ENCODE data around the gene KRT17. TPM values are rescaled to one million over a fixed set of nuclear protein-coding genes. Genes with fewer than 3 reads are reported as not detected.
"Not testable (repeated sequence)": the region's sequence is repeated elsewhere in the genome, so short reads cannot be mapped to it uniquely, and the experiment has no call there.

KRT17 gene
- total and polyA plus RNA-seq, 7 experiments from 2014 or later, result not detected

DNA sequence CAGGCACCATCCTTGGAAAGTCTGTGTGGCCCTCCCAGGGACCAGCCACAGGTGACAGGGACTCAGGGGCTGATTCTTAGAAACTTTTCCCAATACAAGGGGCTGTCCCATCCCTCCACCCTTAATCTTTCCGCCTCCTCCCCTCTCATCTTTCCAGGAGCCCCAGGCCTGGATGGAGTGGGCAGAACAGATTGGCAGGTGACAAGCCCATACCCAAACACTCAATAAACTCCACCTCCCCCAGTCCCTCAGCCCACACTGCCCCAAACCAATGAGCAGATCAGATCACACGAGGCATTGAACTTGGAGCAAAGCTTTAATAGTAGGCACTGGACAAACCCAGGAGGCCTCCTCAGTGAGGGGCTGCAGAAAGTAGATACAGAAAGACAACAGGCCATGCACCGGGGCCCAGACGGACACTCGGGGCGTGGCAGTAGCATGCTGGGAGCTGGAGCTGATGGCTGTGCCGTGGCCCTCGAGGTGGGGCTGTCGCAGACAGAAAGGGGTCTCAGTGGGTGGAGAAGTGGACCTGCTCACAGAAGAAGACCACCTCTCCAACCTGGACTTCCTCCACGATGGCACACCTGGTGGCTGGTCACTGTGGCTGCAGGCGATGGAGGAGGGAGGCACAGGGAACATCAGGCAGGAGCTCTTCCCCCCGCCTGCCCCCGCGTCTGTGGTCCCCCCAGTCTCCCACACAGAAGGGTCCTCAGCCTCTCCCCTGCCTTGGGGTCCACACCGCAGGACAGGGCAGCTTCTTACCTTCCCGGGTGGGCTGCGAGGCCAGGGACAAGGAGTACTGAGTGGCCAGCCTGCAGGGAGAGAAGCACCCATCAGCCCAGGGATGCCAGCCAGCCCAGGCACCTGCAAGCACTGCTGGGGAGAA is 1.9 kb upstream of the KRT17 start:
- H3K36me3 ChIP-seq (ENCODE audit: control insufficient read depth in 2 of 3, insufficient read depth in 3 of 3, low read length in 3 of 3); H3K4me3 Mint-ChIP-seq; H3K9me3 Mint-ChIP-seq; H3K4me3 ChIP-seq (ENCODE audit: low read length); H3K27me3 Mint-ChIP-seq; ATAC-seq; H3K27ac ChIP-seq (ENCODE audit: low read depth, low read length); POLR2A ChIA-PET; H3K27me3 ChIP-seq (ENCODE audit: control insufficient read depth in 2 of 2, insufficient read depth in 2 of 2, low read length in 2 of 2); DNase-seq; H3K4me1 Mint-ChIP-seq; intact Hi-C loops (cut with micrococcal nuclease); H3K36me3 Mint-ChIP-seq; CTCF ChIA-PET; H3K4me1 ChIP-seq (ENCODE audit: control insufficient read depth in 2 of 2, insufficient read depth in 2 of 2, low read length in 2 of 2); H3K9me3 ChIP-seq (ENCODE audit: control insufficient read depth in 2 of 3, low read length in 3 of 3); H3K27ac Mint-ChIP-seq: not testable (repeated sequence)

DNA sequence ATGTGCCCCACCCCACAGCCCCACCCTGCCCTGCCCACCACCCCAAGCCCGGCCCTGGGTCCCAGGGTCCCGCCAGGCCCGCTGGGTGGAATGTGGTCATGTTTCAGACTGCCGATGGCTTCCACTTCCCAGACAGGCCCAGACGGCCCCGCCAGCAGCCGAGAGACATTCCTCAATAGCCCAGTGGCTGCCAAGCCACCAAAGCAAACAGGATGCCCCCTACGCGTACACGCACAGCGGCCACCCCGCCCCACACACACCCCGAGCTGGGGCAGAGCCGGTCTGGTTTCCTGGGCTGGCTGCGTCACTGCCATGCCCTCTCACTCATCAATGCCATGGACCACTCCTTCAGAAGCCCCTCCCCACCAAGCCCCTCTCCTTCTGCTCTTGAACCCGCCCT is 1.2 kb upstream of the KRT17 start:
- H3K9me3 ChIP-seq (ENCODE audit: control insufficient read depth in 2 of 3, low read length in 3 of 3), result no peaks in the 10 kb centered on the region
- intact Hi-C loops (cut with micrococcal nuclease), result no loop called here
- Mint-ChIP-seq H3K4me1 (peaks cover 0 to 5% (median 0%) of the 10 kb centered on the region in 7 donors), H3K27ac (no peak overlapping the region), H3K36me3 (no peaks in the 10 kb centered on the region), H3K27me3 (peaks cover 0 to 4% (median 0%) of the 10 kb centered on the region in 5 donors), H3K9me3 (no peaks in the 10 kb centered on the region), H3K4me3 (no peak overlapping the region)
- no peak overlapping the region for H3K4me3 ChIP-seq (ENCODE audit: low read length)
- ATAC-seq (no peak), DNase-seq (no peak)
- H3K36me3 ChIP-seq (ENCODE audit: control insufficient read depth in 2 of 3, insufficient read depth in 3 of 3, low read length in 3 of 3), result no peaks in the 10 kb centered on the region
- ChIA-PET CTCF (no interaction called here), POLR2A (no interaction called here)
- no peaks in the 10 kb centered on the region for H3K4me1 ChIP-seq (ENCODE audit: control insufficient read depth in 2 of 2, insufficient read depth in 2 of 2, low read length in 2 of 2)
- H3K27me3 ChIP-seq (ENCODE audit: control insufficient read depth in 2 of 2, insufficient read depth in 2 of 2, low read length in 2 of 2), result no peaks in the 10 kb centered on the region
- H3K27ac ChIP-seq (ENCODE audit: low read depth, low read length), result no peak overlapping the region

GRCh38 chr17:41623184-41623861 is 1.1 kb downstream of the KRT17 start:
- H3K27ac Mint-ChIP-seq; POLR2A ChIA-PET; intact Hi-C loops (cut with micrococcal nuclease); DNase-seq; H3K27me3 ChIP-seq (ENCODE audit: control insufficient read depth in 2 of 2, insufficient read depth in 2 of 2, low read length in 2 of 2); H3K36me3 ChIP-seq (ENCODE audit: control insufficient read depth in 2 of 3, insufficient read depth in 3 of 3, low read length in 3 of 3); H3K4me1 Mint-ChIP-seq; H3K4me3 Mint-ChIP-seq; H3K4me3 ChIP-seq (ENCODE audit: low read length); H3K36me3 Mint-ChIP-seq; H3K27ac ChIP-seq (ENCODE audit: low read depth, low read length); H3K9me3 ChIP-seq (ENCODE audit: control insufficient read depth in 2 of 3, low read length in 3 of 3); CTCF ChIA-PET; ATAC-seq; H3K4me1 ChIP-seq (ENCODE audit: control insufficient read depth in 2 of 2, insufficient read depth in 2 of 2, low read length in 2 of 2); H3K9me3 Mint-ChIP-seq; H3K27me3 Mint-ChIP-seq: not testable (repeated sequence)

- H3K27me3 Mint-ChIP-seq; H3K9me3 Mint-ChIP-seq; POLR2A ChIA-PET; H3K36me3 ChIP-seq (ENCODE audit: control insufficient read depth in 2 of 3, insufficient read depth in 3 of 3, low read length in 3 of 3); H3K9me3 ChIP-seq (ENCODE audit: control insufficient read depth in 2 of 3, low read length in 3 of 3); H3K4me3 Mint-ChIP-seq; DNase-seq; H3K27me3 ChIP-seq (ENCODE audit: control insufficient read depth in 2 of 2, insufficient read depth in 2 of 2, low read length in 2 of 2); H3K4me1 Mint-ChIP-seq; ATAC-seq; H3K4me1 ChIP-seq (ENCODE audit: control insufficient read depth in 2 of 2, insufficient read depth in 2 of 2, low read length in 2 of 2); H3K36me3 Mint-ChIP-seq; CTCF ChIA-PET; H3K27ac ChIP-seq (ENCODE audit: low read depth, low read length); intact Hi-C loops (cut with micrococcal nuclease); H3K4me3 ChIP-seq (ENCODE audit: low read length): not testable (repeated sequence)
- H3K27ac Mint-ChIP-seq, result peak overlapping the region in 1 of 9 donors; percentile 62
Measured at GRCh38 chr17:41622340-41623183, 1.8 kb downstream of the KRT17 start.

DNA sequence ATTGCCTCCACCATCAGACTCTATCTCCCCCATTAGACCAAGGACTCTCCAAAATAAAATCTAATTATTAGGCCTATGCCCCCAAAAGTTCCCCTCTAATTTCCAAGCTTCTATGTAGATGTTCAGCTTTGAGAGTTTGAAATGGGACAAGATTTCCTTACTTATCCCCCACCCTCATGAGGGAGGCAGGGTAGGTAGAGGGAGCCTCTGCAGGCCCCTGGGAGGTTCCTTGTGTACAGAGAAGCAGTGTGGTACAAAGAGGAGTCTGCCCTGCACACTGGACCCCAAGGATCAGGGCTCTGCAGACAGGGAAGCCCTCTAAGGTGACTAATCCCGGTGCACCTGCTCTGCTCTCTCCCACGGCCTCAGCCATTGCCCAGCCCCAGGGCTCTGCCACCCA is 2.5 kb downstream of the KRT17 start:
- CTCF ChIA-PET, result no interaction called here
- Histone ChIP-seq H3K9me3 (ENCODE audit: control insufficient read depth in 2 of 3, low read length in 3 of 3) (no peaks in the 10 kb centered on the region), H3K27ac (ENCODE audit: low read depth, low read length) (no peak overlapping the region), H3K27me3 (ENCODE audit: control insufficient read depth in 2 of 2, insufficient read depth in 2 of 2, low read length in 2 of 2) (no peaks in the 10 kb centered on the region), H3K36me3 (ENCODE audit: control insufficient read depth in 2 of 3, insufficient read depth in 3 of 3, low read length in 3 of 3) (no peaks in the 10 kb centered on the region), H3K4me3 (ENCODE audit: low read length) (no peak overlapping the region), H3K4me1 (ENCODE audit: control insufficient read depth in 2 of 2, insufficient read depth in 2 of 2, low read length in 2 of 2) (no peaks in the 10 kb centered on the region)
- no peak overlapping the region for H3K4me3 Mint-ChIP-seq
- intact Hi-C loops (cut with micrococcal nuclease), result no loop called here
- no peak for ATAC-seq
- peaks cover 0 to 1% (median 0%) of the 10 kb centered on the region in 7 donors for H3K4me1 Mint-ChIP-seq
- DNase-seq, result no peak
- H3K36me3 Mint-ChIP-seq, result no peaks in the 10 kb centered on the region
- H3K27me3 Mint-ChIP-seq, result no peaks in the 10 kb centered on the region
- POLR2A ChIA-PET, result no interaction called here
- no peaks in the 10 kb centered on the region for H3K9me3 Mint-ChIP-seq
- H3K27ac Mint-ChIP-seq, result peak overlapping the region in 1 of 9 donors; percentile 62

DNA sequence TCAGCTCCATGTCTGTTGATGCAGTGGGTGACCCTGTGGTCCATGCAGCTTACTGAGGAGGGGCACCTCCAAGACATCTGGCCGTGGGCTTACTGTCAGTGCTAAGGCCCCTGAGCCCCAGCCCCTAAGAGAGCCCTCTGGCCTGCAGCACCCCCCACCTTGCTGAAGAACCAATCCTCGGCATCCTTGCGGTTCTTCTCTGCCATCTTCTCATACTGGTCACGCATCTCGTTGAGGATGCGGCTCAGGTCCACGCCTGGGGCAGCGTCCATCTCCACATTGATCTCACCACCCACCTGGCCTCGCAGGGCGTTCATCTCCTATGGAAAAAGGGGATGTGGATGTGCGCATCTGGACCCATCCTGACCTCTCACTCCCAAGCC is 2.9 kb downstream of the KRT17 start:
- H3K27me3 Mint-ChIP-seq; H3K4me3 ChIP-seq (ENCODE audit: low read length); H3K36me3 Mint-ChIP-seq; H3K4me3 Mint-ChIP-seq; H3K4me1 Mint-ChIP-seq; H3K9me3 Mint-ChIP-seq; H3K9me3 ChIP-seq (ENCODE audit: control insufficient read depth in 2 of 3, low read length in 3 of 3); H3K27ac Mint-ChIP-seq; DNase-seq; H3K27me3 ChIP-seq (ENCODE audit: control insufficient read depth in 2 of 2, insufficient read depth in 2 of 2, low read length in 2 of 2); POLR2A ChIA-PET; intact Hi-C loops (cut with micrococcal nuclease); H3K27ac ChIP-seq (ENCODE audit: low read depth, low read length); H3K36me3 ChIP-seq (ENCODE audit: control insufficient read depth in 2 of 3, insufficient read depth in 3 of 3, low read length in 3 of 3); H3K4me1 ChIP-seq (ENCODE audit: control insufficient read depth in 2 of 2, insufficient read depth in 2 of 2, low read length in 2 of 2); ATAC-seq: not testable (repeated sequence)
- CTCF ChIA-PET, result interaction anchor here (0.5 kb wide), 1 partner anchor 921 kb away, joined by 4 read pairs; no protein-coding TSS in a partner anchor
